GM12892 (cell line): Measurements from ENCODE around the gene POLH.

ENCODE experiments used
- POLR2AphosphoS5 ChIP-seq: IDR thresholded peaks from 2 replicates; pipeline ENCODE4 v1.6.1; 2011; ENCODE audit warnings: low read depth, low read length, control low read depth
- TAF1 ChIP-seq: IDR thresholded peaks from 2 replicates; pipeline ENCODE4 v1.6.1; 2011; ENCODE audit warnings: low read depth, mild to moderate bottlenecking, control low read depth, low read length, borderline replicate concordance

GRCh38 chr6:43610431-43610830 lies 34.4 kb downstream of the POLH start:
- TF ChIP-seq POLR2AphosphoS5 (no peak), TAF1 (no peak)
